Measurements from ENCODE around the gene OR52J3.
A peak's percentile ranks its signal among the peaks of the same experiment; 100 is the strongest.
"Not testable (repeated sequence)": the region's sequence is repeated elsewhere in the genome, so short reads cannot be mapped to it uniquely, and the experiment has no call there.

OR52J3 gene

DNA sequence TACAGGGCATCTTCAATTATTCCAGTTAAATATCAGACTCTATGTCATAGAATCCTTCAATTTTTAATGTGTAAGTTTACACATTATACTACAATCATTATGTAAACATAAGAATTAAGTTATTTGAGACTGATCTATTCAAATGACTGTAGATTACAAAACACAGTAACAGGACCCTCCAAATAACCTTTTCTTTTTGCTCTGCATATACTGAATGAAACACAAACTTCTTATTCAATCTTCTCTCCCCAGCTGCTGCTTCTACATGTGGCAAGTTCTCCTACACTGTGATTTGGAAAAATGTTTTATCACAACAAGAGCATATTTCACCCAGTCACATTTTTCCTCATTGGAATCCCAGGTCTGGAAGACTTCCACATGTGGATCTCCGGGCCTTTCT is at the start of gene OR52J3:
Gene OR52J3, plus strand, starts transcription at position 301 of the 400 bp plus-strand sequence. Its CDS starts 0 bp downstream, at position 301.
- no peak for DNase-seq (ENCODE audit: low spot score)

DNA sequence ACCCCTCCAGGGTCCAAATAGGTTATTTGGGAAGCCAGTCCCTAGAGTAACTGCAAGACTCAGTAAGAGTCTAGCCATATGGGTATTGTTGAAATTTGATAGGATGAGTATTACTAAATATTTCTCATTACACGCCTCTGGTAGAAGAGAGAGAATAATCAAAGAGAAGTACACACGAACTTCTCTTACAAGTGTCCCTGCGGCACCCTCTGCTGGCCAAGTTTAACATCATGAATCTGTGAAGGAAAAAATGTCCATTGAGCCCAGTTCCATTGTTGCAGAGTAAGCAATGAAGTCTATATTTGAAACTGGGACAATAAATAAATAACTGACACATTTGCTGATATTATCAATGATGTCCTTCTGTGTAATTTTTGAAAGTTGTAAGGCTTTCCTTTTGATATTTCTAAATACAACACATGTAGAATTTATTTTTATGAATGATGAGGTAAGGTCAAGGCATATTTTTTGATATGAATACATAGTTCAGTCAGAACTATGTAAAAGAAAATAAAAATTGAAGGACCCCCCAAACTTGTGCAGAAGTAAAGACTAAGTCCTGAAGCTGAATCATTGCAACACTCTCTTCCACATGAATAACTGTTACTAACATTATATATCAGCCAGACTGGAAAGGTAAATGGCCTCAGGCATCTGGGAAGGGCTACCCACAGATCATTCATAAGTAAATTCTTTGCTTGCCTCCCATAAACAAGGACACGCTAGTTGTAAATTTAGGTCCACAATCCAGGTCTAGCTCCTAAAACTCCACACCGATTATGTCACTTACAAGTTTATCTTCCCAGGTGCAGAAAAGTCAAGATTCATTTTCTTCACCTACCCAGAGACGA is 41.7 kb upstream of the OR52J3 start:
- peak; percentile 47 for DNase-seq (ENCODE audit: low spot score)

DNA sequence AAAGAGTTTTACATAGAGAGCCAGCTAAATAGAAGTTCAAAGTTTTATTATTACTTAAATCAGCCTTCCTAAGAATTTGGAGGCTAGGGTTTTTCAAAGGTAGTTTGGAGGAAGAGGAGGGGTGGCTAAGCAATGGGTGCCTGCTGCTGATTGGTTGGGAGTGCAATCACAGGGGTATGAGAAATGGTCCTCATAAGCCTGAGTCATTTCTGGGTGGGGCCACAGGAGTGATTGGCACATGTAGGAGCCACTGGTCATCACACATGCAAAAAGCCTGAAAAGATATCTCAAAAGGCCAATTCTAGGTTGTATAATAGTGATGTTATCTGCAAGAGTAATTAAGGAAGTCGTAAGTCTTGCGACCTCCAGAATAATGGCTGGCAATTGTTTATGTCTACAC is 38.8 kb upstream of the OR52J3 start:
- no peak for DNase-seq (ENCODE audit: low spot score)

DNA sequence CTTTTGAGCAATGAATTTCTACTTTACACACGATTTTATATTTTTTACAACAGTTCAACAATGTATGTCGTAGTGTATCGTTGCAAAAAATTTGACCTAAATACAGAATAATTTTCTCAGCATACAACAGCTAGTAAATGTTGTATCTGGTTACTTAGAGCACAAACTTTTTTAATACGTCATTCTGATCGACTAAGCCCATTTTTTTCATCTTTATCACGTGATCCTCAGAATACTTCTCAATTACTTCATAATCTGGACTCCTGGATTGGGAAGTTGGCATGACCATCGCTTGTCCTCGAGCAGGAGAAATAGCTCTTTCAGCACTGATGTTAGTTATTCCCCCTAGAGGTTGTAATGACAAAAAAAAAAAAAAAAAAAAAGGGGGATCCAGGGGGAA is 35.1 kb upstream of the OR52J3 start:
- no peak for DNase-seq (ENCODE audit: low spot score)

DNA sequence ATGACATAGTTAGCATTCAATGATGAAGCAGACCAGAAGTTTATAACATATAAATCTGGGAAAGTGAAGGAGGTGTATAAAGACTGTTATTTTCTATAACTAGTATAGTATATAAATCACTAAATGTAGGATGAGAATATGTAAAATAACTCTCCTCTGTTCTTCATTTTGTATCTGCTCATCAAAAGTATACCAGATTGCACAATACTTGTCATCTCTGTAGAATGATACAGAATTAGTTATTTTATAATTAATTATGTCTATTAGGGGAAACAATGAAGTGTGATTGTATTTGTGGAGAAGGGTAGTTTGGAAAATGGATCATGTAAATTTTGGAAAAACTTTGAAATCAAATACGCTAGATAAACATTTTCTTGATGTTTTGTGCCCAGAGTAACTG is 33.3 kb upstream of the OR52J3 start:
- no peak for DNase-seq (ENCODE audit: low spot score)

DNA sequence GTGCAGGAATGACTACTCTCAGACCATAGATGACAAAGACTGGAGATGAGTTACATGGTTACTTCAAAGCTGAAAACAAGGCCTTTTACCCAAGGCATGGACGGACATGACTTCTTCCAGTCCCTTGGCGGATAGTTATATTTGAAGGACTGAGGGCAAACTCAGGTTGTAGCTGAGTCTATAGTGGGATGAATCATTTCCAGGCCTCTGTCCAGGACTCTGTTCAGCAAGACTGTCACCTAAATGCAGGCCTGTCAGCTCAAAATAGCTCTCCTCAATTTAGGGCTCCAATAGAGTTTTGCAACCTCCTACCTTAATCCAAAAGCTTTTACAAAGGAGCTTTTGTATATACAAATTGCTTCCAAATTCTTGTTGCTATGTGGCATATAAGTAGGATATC is 24.3 kb upstream of the OR52J3 start:
- no peak for DNase-seq (ENCODE audit: low spot score)

DNA sequence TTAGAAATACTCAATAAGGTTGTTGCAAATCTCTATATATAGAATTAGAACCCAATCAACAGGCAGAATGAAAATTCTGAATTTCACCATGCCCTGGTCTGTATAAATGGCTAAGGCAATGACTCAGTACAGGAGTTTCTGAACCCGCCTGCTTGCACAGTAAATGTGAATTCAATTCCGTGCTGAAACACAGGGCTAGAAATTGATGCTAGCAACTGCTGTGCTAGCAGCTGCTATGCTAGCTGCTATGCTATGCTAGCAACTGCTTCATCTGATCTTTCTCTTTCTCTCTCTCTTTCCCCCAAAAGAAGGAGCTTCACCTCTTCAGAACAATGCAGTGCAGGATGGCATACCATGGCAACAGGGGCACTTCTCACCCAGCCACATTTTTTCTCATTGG is 9.7 kb upstream of the OR52J3 start:
- peak; percentile 84 for DNase-seq (ENCODE audit: low spot score)

DNA sequence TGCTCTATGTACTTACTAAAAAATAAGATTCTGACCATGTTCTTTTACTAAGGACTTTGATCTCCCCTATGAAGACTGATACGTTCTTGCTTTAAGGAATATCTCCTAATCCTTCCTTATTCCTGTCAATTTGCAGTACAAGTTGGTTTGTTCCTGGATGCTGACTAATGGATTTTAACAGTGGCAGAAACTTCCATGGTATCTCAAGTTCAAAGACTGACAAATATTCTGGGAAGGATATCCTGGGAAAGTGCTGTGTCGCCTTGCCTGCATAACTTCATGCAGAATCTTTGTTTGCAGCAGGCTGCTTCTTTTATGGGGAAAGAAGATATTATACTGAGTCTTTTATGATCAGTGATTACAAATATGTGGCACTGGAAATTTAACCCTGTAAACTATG is 8.4 kb upstream of the OR52J3 start:
- peak; percentile 56 for DNase-seq (ENCODE audit: low spot score)

DNA sequence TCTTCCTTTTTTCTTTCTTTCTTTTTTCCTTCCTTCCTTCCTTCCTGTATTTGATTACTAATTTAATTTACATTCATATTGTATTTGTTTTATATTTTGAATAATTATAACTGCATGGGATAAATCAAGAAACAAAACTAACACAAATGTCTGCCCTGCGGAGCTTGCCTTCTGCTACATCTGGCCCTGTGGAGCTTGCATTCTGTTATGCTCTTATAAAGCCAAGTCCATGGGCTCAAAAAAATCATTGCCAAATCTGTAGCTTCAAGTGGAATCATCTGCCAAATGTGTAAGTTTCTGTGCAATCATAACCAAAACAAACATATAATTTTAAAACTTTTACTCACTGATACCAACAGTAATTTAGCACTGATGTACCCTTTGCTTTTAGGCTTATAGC is 8.0 kb upstream of the OR52J3 start:
- peak; percentile 91 for DNase-seq (ENCODE audit: low spot score)

DNA sequence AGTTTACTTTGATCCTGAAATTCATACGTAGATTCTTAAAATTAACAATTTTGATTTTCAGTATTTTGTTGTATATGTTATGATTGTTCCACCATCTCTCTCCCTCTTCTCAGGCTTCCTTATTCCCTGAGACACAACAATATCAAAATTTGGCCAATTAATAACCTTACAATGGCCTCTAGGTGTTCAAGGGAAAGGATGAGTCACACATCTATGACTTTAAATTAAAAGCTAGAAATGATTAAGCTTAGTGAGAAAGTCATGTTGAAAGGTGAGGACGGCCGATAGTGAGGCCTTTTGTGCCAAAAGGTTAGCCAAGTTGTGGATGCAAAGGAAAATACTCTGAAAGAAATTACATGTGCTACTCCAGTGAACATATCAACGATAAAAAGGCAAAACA is 5.5 kb upstream of the OR52J3 start:
- no peak for DNase-seq (ENCODE audit: low spot score)

DNA sequence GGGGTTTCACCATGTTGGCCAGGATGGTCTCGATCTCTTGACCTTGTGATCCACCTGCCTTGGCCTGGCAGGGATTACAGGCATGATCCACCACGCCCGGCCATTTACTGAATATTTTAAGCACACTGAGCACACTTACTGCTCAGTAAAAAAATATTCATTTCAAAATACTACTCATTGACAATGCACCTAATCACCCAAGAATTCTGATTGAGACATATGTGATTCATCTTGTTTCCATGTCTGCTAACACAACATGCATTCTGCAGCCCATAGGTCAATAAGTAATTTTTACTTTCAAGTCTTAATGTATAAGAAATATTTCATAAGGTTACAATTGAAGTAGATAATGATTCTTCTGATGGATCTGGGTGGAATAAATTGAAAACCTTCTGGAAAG is 4.2 kb upstream of the OR52J3 start:
- DNase-seq (ENCODE audit: low spot score): no peak

DNA sequence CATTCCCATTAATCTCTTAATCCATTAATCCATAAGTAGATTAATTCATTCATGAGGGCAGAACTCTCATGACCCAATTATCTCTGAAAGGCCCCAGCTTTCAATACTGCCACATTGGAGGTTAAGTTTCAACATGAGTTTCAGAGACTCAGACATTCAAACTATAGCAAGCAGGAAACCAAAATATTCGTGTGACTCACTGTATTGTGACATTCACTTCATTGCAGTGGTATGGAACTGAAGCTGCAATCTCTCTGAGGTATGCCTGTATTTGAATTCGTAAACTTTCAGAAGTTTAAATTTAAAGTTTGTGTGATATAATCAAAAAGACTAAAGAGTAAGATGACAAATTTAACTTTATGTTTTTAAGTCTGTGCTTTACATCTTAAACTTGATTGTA is 2.9 kb upstream of the OR52J3 start:
- DNase-seq (ENCODE audit: low spot score): no peak

DNA sequence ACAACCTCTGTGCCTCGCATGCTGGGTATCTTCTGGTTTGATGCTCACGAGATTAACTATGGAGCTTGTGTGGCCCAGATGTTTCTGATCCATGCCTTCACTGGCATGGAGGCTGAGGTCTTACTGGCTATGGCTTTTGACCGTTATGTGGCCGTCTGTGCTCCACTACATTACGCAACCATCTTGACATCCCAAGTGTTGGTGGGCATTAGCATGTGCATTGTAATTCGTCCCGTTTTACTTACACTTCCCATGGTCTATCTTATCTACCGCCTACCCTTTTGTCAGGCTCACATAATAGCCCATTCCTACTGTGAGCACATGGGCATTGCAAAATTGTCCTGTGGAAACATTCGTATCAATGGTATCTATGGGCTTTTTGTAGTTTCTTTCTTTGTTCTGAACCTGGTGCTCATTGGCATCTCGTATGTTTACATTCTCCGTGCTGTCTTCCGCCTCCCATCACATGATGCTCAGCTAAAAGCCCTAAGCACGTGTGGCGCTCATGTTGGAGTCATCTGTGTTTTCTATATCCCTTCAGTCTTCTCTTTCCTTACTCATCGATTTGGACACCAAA is 516 bp downstream of the OR52J3 start:
- no peak for DNase-seq (ENCODE audit: low spot score)

DNA sequence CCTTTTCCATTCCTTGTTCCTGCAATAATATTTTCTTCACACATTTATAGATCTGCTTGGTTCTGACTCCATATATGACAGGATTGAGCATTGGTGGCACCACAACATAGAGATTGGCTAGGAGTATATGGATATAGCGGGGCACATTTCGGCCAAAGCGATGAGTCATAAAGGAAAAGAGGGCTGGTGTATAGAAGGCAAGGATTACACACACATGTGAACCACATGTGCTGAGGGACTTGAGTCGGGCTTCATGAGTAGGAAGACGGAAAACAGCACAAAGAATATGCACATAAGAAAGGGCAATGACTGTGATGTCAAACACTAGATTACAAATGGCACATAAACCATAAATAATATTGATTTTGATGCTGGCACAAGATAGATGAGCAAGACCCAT is 12.4 kb downstream of the OR52J3 start:
- not testable (repeated sequence) for DNase-seq (ENCODE audit: low spot score)

DNA sequence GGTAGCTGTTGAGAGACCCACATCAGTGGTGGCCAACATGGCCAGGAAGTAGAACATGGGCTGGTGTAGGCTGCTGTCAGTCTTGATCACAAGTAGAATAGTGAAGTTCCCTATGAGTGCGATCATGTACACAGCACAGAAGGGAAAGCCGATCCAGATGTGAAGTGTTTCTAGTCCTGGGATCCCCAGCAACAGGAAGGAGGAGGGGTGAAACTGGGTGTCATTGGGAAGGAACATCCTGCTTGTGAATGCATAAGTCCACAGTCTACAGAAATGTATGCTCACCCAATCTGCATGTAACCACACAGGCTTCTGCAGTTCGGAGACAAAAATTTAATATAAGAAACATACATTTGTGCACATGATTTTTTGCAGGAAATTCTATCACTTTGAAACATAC is 13.1 kb downstream of the OR52J3 start, which contains the start of gene OR52E2:
Gene OR52E2, minus strand, starts transcription at position 237 of the 400 bp plus-strand sequence. Its CDS starts 0 bp downstream, at position 237.
- no peak for DNase-seq (ENCODE audit: low spot score)

DNA sequence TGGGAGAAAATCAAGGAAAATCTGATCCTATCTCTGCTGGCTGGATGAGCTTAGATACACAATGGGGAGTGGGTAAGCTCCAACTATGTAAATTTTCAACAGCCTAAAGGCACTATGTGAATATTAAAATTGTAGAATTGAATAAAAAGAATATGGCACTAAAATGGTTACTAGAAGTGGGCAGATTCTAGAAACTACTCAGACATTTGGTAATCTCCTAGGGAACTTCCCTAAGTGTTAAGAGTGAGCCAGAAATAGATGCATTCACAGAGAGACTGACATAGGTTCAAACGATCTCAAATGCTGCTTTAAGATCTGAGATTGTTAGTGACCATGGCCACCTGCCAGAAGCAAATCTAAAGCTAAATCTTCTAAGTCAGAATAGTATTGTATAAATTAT is 18.7 kb downstream of the OR52J3 start:
- DNase-seq (ENCODE audit: low spot score): no peak

DNA sequence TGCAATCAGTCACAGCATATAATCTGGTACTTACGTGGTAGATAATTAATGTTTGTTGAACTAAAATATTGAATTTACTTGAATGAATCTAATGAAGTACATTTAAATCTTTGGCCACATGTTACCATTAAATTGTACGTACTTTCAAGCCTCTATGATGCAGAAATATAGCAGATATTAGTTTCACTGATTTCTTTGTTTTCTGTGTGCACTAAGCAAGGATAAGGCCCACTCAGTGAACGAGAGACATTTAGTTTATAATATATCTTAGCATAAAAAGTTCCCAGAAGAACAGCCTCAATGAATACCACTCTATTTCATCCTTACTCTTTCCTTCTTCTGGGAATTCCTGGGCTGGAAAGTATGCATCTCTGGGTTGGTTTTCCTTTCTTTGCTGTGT is 22.9 kb downstream of the OR52J3 start, which contains the start of gene OR52E1:
Gene OR52E1, plus strand, starts transcription at position 301 of the 400 bp plus-strand sequence.
- no peak for DNase-seq (ENCODE audit: low spot score)

DNA sequence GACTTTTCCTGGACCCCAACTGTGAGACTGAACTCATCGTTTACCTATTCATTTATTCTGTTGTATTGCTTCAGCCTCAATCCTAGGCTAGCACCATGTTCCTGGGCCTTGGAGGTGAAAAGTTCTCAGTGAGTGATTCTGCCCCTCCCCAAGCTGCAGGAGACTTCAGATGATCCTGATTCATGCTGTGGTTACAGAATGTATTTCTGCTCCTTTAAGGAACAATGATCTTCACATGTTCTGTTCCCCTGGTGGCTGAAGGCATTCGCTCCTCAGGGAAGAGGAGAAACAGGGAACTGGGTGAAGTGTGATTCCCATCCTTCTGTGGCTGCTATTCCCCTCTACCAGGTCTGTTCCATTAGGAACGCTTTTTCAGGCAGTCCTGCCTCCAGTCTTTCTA is 25.5 kb downstream of the OR52J3 start:
- no peak for DNase-seq (ENCODE audit: low spot score)

DNA sequence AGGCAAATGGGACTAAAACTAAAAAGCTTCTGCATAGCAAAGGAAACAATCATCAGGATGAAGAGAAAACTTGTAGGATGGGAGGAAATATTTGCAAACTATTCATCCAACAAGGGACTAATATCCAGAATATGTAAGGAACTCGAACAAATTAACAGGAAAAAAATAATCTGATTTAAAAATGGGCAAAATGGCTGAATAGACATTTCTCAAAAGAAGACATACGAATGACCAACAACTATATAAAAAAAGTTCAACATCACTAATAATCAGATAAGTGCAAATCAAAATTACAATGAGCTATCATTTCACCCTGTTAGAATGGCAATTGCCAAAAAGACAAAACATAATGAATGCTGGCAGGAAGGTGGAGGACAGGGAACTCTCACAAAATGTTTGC is 35.1 kb downstream of the OR52J3 start:
- no peak for DNase-seq (ENCODE audit: low spot score)

DNA sequence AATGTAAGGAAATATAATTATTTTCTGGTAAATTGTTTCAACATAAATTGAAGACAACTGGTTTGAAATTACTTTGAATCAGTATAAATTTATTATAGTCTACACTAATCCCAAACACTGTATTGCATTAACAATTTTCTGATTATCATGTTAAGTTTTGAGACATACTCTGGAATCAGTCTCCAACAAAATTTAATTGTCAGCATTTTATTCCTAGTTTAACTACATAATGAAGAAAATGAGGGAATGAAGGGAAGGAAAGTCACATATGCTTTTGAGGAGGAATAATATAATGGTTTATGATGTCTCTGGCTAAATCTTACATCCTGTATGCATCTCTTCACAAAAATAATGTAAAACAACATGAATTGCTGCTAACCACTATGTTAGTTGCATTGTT is 37.3 kb downstream of the OR52J3 start:
- DNase-seq (ENCODE audit: low spot score): no peak

DNA sequence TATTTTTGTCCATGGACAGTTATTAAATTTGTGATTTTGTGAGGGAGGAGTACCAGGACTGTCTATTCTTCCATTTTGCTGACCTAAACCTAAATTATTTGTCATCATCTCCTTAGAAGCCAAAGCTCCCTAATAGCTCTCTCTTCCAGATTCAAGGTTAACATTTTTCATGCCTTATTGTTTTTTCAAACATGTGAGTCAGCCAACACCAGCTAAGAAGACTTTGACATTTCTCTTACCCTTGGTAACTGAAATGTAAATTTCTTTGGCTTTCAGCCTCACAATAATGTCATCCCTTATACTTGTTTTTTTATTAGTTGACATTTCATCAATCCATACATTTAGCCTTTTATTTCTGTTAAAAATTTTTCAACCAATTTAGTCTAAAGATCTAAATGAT is 42.2 kb downstream of the OR52J3 start:
- no peak for DNase-seq (ENCODE audit: low spot score)

DNA sequence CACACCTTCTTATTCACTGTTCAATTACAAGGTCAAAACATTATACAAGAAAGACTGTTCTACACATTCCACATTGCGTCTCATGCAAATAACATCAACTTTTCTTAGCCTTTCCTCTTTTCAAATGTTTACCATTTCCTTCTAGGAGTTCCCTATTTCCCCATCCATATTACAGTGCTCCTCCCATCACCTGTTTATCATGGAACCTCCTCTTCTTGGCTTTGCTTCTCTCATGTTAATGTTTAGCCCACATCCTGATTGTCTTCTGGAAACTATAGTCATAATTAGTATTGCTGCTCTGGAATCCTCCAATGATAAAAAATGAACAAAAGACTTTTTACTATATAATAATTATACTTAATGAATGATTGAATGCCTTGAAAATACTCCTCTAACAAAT is 44.3 kb downstream of the OR52J3 start:
- DNase-seq (ENCODE audit: low spot score): no peak

DNA sequence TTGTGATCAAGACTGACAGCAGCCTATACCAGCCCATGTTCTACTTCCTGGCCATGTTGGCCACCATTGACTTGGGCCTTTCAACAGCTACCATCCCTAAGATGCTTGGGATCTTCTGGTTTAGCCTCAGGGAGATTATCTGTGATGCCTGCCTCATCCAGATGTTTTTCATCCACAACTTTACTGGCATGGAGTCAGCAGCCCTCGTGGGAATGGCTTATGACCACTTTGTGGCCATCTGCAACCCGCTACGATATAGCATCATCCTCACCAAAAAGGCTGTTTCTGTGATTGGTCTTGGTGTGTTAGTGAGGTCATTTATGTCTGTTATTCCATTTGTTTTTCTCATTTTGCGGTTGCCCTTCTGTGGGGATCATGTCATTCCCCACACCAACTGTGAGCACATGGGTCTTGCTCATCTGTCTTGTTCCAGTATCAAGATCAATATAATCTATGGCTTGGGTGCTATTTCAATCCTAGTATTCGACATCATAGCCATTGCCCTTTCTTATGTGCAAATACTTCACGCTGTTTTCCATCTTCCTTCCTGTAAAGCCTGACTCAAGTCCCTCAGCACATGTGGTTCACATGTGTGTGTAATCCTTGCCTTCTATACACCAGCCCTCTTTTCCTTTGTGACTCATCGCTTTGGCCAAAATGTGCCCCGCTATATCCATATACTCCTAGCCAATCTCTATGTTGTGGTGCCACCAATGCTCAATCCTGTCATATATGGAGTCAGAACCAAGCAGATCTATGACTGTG is 46.7 kb downstream of the OR52J3 start:
- DNase-seq (ENCODE audit: low spot score): no peak
